NCI-H2196 treated with DMSO at 0.1 percent for 48 hours (cell line): ENCODE measurements around the gene TAF1C.

Experiments used
- DNase-seq: peaks from one replicate; lab custom pipeline; 2025; ENCODE audit not compliant: unreplicated experiment; lab: John Stamatoyannopoulos, UW

Gene TAF1C

DNA sequence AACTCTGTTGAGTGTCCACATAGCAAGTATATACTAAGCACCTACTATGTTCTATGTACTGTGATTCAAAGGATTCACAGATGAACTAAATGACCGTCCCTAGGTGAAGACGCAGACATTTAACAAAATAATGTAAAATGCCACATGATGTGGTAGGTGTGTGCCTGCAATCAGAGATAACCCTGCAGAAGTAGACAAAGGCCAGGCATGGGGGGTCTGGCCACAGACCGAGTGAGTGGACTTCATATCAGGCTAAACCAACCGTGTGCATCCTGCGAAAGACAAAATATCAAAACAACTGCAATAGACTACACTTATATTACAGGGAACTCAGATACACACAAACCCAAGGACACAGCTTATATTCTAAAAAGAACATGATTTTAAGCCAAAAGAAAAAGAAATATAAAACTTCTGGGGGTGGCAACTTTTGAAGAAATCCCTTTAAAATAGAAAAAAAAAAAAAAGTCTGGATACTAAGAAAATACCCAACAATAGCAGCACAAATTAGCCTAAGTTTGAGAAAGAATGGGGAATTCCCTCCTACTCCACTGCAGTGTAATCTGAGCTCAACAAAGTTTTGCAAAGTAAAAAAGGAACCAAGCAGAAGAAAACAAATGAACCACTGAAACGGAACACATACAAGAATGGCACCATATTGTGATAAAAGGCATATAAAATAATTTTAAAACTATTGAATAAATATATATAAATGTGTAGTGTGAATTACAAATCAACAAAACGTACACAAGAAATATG is 54.2 kb downstream of the TAF1C start:
- DNase-seq: no peak

DNA sequence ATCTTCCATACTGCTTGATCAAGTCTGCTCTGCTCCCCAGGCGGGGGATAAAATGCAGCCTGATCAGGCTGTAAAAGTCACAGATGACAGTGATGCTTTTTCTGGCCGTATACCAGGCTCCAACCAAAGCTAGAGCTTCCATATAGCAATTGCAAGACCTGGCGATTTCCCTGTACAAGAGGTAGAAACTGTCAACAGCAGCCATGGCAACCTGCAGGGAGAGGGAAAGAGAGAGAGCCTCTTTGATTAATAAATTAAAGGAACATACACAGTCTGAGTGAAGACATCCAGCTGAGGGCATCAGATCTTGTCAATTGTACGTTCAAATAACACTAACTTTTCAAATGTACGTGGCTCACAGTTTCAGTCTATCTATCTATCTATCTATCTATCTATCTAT is 55.7 kb downstream of the TAF1C start:
- no peak for DNase-seq
